ENCODE data around the gene CPZ. TPM values are rescaled to one million over a fixed set of nuclear protein-coding genes. Genes with fewer than 3 reads are reported as not detected.

Gene CPZ
- total and polyA plus RNA-seq, 2 of the 4 experiments (the other 2 are of a cell fraction) = 0.90 to 10.3 TPM

DNA sequence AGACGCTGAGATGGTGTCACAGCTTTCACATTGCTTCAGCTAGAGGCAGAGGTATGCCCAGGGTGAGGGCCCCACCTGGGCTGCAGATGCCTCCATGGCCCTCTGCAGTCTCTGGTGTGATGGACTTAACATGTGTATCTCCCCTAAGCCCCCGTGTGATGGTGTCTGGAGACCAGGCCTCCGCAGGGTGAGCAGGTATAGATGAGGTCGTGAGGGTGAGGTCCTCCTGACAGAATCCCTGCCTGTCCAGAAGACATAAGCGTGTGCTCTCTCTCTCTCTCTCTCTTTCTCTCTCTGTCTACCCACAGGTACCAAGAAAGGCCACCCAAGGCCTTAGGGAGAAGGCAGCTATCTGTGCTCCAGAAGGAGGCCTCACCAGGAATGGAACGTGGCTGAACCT is 50.9 kb downstream of the CPZ start:
- intact Hi-C loops (cut with micrococcal nuclease) (no loop called here), dilution Hi-C loops (cut with HindIII; ENCODE audit: low sequenced_read_pairs, unreplicated experiment) (no loop called here), in situ Hi-C loops (cut with MboI; ENCODE audit: low sequenced_read_pairs) (no loop called here)
- no peak overlapping the region for H3K14ac ChIP-seq (replicated peaks; ENCODE audit: low read depth, low read length)
- H3K4me3 ChIP-seq (ENCODE audit: insufficient read depth, low read depth, low read length) = no peak overlapping the region
- no TSS peak for BruUV-seq (replicated peaks)
- H2BK120ac ChIP-seq (ENCODE audit: low read depth, low read length) = no peak overlapping the region
- no peak overlapping the region for H2BK5ac ChIP-seq (ENCODE audit: low read depth, low read length, poor library complexity, severe bottlenecking)
- no peak overlapping the region for H2BK15ac ChIP-seq (ENCODE audit: low read depth, low read length)
- 40% methylated on average over 1 of the region's 6 CpGs; no CpG with 5 or more reads in 1 of the 2 experiments for WGBS, 2 experiments (ENCODE audit: extremely low coverage in 2 of 2, insufficient read length in 1 of 2)
- no peak overlapping the region for H4K91ac ChIP-seq (ENCODE audit: insufficient read depth, low read depth, low read length)
- H3K9me3 ChIP-seq (ENCODE audit: control insufficient read depth, insufficient read depth, low read length) = no peaks in the 10 kb centered on the region
- TF ChIP-seq RFX5 (IDR thresholded peaks at IDR 0.05; ENCODE audit: low read depth, low read length) (no peak), FOS (IDR thresholded peaks at IDR 0.05; ENCODE audit: low read depth, low read length) (no peak), BHLHE40 (IDR thresholded peaks at IDR 0.05; ENCODE audit: low read depth, low read length) (no peak), MXI1 (IDR thresholded peaks at IDR 0.05; ENCODE audit: borderline replicate concordance, low read depth, low read length) (no peak)
- no peaks in the 10 kb centered on the region for H4K20me1 ChIP-seq (ENCODE audit: insufficient read depth, low read length)
- H2AK5ac ChIP-seq (ENCODE audit: low read depth, low read length) = no peak overlapping the region
- peak overlapping the region; percentile 42 for H2AK9ac ChIP-seq (replicated peaks; ENCODE audit: low read depth, low read length, poor library complexity)
- H3K27ac ChIP-seq (ENCODE audit: insufficient read depth, low read length) = no peak overlapping the region
- no peaks in the 10 kb centered on the region for H3K9me1 ChIP-seq (ENCODE audit: insufficient read depth, low read length)
- ChIA-PET POLR2A (ENCODE audit: unreplicated experiment) (no interaction called here), CTCF (no interaction called here)
- H2AFZ ChIP-seq (replicated peaks; ENCODE audit: low read length, poor library complexity) = no peak overlapping the region
- DNase-seq = no peak
- no peak for ATAC-seq (ENCODE audit: low read depth)
- H3K4me2 ChIP-seq (ENCODE audit: low read depth, low read length) = no peak overlapping the region
- no peak overlapping the region for H3K18ac ChIP-seq (ENCODE audit: low read depth, low read length)
- no peaks in the 10 kb centered on the region for H3K79me1 ChIP-seq (ENCODE audit: low read depth in 1 of 2, low read length in 2 of 2)
- H3K23ac ChIP-seq (ENCODE audit: low read depth, low read length) = no peak overlapping the region
- H3K36me3 ChIP-seq (ENCODE audit: control insufficient read depth, insufficient read depth, low read length) = no peaks in the 10 kb centered on the region
- H3K9ac ChIP-seq (ENCODE audit: low read depth, low read length) = no peak overlapping the region
- H3K4ac ChIP-seq (ENCODE audit: low read depth, low read length) = no peak overlapping the region
- peaks cover 11% of the 10 kb centered on the region; the same call in 1 of the 2 replicates for H3K27me3 ChIP-seq (ENCODE audit: control insufficient read depth, insufficient read depth, low read length)
- no peak overlapping the region for H2BK20ac ChIP-seq (ENCODE audit: low read depth, low read length)
- no peak overlapping the region for H4K8ac ChIP-seq (ENCODE audit: low read depth in 2 of 2, low read length in 2 of 2)
- H3K56ac ChIP-seq (ENCODE audit: extremely low read depth, insufficient read depth, low read length) = no peak overlapping the region
- H3K4me1 ChIP-seq (ENCODE audit: control insufficient read depth, insufficient read depth, low read length) = no peaks in the 10 kb centered on the region
- no peak overlapping the region for H4K5ac ChIP-seq (ENCODE audit: low read depth, low read length)
